ENCODE measurements around the gene GAS2L2.

Gene GAS2L2

GRCh38 chr17:35709874-35710273, 43.2 kb downstream of the GAS2L2 start:
- Histone ChIP-seq H3K36me3 (ENCODE audit: control insufficient read depth in 1 of 2, insufficient read depth in 2 of 2, low read depth in 1 of 2, low read length in 2 of 2) (peaks cover 4 to 43% of the 10 kb centered on the region in 2 experiments), H3K27me3 (ENCODE audit: control insufficient read depth in 1 of 2, insufficient read depth in 1 of 2, low read length in 2 of 2) (no peaks in the 10 kb centered on the region), H2AK5ac (ENCODE audit: low read length, severe bottlenecking) (no peak overlapping the region), H2BK120ac (ENCODE audit: low read depth, low read length) (no peak overlapping the region), H2BK12ac (ENCODE audit: low read length in 2 of 2) (no peak overlapping the region), H2AFZ (ENCODE audit: low read depth, low read length) (no peak overlapping the region), H3K14ac (ENCODE audit: low read length in 2 of 2) (no peak overlapping the region), H3K27ac (ENCODE audit: low read length, poor library complexity, severe bottlenecking) (no peak overlapping the region), H2BK5ac (ENCODE audit: low read depth, low read length, poor library complexity, severe bottlenecking) (no peak overlapping the region), H3K18ac (ENCODE audit: low read depth in 1 of 2, low read length in 2 of 2) (no peak overlapping the region), H3K9ac (ENCODE audit: low read length) (no peak overlapping the region), H3K9me3 (ENCODE audit: control insufficient read depth, low read length) (no peaks in the 10 kb centered on the region), H4K91ac (ENCODE audit: low read length) (no peak overlapping the region), H4K8ac (ENCODE audit: low read length) (no peak overlapping the region), H3K4ac (ENCODE audit: low read depth in 1 of 2, low read length in 2 of 2) (no peak overlapping the region), H2BK15ac (ENCODE audit: low read depth, poor library complexity, severe bottlenecking) (no peak overlapping the region), H3K4me1 (ENCODE audit: control insufficient read depth, insufficient read depth, low read depth, low read length) (peaks cover 2% of the 10 kb centered on the region), H3K4me2 (ENCODE audit: low read length, poor library complexity, severe bottlenecking) (no peak overlapping the region), H3K4me3 (ENCODE audit: insufficient read depth in 1 of 2, low read depth in 1 of 2, low read length in 2 of 2) (no peak overlapping the region), H3K79me1 (replicated peaks; ENCODE audit: low read length, poor library complexity, severe bottlenecking) (peaks cover 18% of the 10 kb centered on the region), H3K23ac (ENCODE audit: low read length in 2 of 2) (no peak overlapping the region)
- 96% methylated on average over 2 of the region's 3 CpGs for WGBS
- DNase-seq: peak; percentile 29

- H3K4me2 ChIP-seq (ENCODE audit: low read length, poor library complexity, severe bottlenecking): no peak overlapping the region
- no peak overlapping the region for H2AFZ ChIP-seq (ENCODE audit: low read depth, low read length)
- H3K23ac ChIP-seq (ENCODE audit: low read length in 2 of 2): no peak overlapping the region
- DNase-seq: no peak
- H2BK120ac ChIP-seq (ENCODE audit: low read depth, low read length): no peak overlapping the region
- no peaks in the 10 kb centered on the region for H3K27me3 ChIP-seq (ENCODE audit: control insufficient read depth in 1 of 2, insufficient read depth in 1 of 2, low read length in 2 of 2)
- H4K91ac ChIP-seq (ENCODE audit: low read length): no peak overlapping the region
- H3K18ac ChIP-seq (ENCODE audit: low read depth in 1 of 2, low read length in 2 of 2): no peak overlapping the region
- H3K79me1 ChIP-seq (replicated peaks; ENCODE audit: low read length, poor library complexity, severe bottlenecking): peaks cover 16% of the 10 kb centered on the region
- no peak overlapping the region for H3K4ac ChIP-seq (ENCODE audit: low read depth in 1 of 2, low read length in 2 of 2)
- no peak overlapping the region for H3K27ac ChIP-seq (ENCODE audit: low read length, poor library complexity, severe bottlenecking)
- H2AK5ac ChIP-seq (ENCODE audit: low read length, severe bottlenecking): no peak overlapping the region
- H3K14ac ChIP-seq (ENCODE audit: low read length in 2 of 2): no peak overlapping the region
- H3K9me3 ChIP-seq (ENCODE audit: control insufficient read depth, low read length): no peaks in the 10 kb centered on the region
- H2BK15ac ChIP-seq (ENCODE audit: low read depth, poor library complexity, severe bottlenecking): peak overlapping the region; percentile 12
- no peak overlapping the region for H3K9ac ChIP-seq (ENCODE audit: low read length)
- peaks cover 4 to 35% of the 10 kb centered on the region in 2 experiments for H3K36me3 ChIP-seq (ENCODE audit: control insufficient read depth in 1 of 2, insufficient read depth in 2 of 2, low read depth in 1 of 2, low read length in 2 of 2)
- peaks cover 2% of the 10 kb centered on the region for H3K4me1 ChIP-seq (ENCODE audit: control insufficient read depth, insufficient read depth, low read depth, low read length)
- no peak overlapping the region for H2BK12ac ChIP-seq (ENCODE audit: low read length in 2 of 2)
- WGBS: 100% methylated on average over 3 of the region's 3 CpGs
- H3K4me3 ChIP-seq (ENCODE audit: insufficient read depth in 1 of 2, low read depth in 1 of 2, low read length in 2 of 2): no peak overlapping the region
- no peak overlapping the region for H2BK5ac ChIP-seq (ENCODE audit: low read depth, low read length, poor library complexity, severe bottlenecking)
- H4K8ac ChIP-seq (ENCODE audit: low read length): no peak overlapping the region
Observed at GRCh38 chr17:35708951-35709350, 44.1 kb downstream of the GAS2L2 start.

- peaks cover 17% of the 10 kb centered on the region for H3K79me1 ChIP-seq (replicated peaks; ENCODE audit: low read length, poor library complexity, severe bottlenecking)
- H4K91ac ChIP-seq (ENCODE audit: low read length): no peak overlapping the region
- H3K4me2 ChIP-seq (ENCODE audit: low read length, poor library complexity, severe bottlenecking): no peak overlapping the region
- H3K4me3 ChIP-seq (ENCODE audit: insufficient read depth in 1 of 2, low read depth in 1 of 2, low read length in 2 of 2): no peak overlapping the region
- WGBS: 88% methylated on average over 3 of the region's 3 CpGs
- no peak overlapping the region for H3K18ac ChIP-seq (ENCODE audit: low read depth in 1 of 2, low read length in 2 of 2)
- H2BK5ac ChIP-seq (ENCODE audit: low read depth, low read length, poor library complexity, severe bottlenecking): no peak overlapping the region
- H2BK15ac ChIP-seq (ENCODE audit: low read depth, poor library complexity, severe bottlenecking): no peak overlapping the region
- H2BK120ac ChIP-seq (ENCODE audit: low read depth, low read length): no peak overlapping the region
- H2BK12ac ChIP-seq (ENCODE audit: low read length in 2 of 2): no peak overlapping the region
- no peak overlapping the region for H3K9ac ChIP-seq (ENCODE audit: low read length)
- no peak overlapping the region for H3K27ac ChIP-seq (ENCODE audit: low read length, poor library complexity, severe bottlenecking)
- H2AFZ ChIP-seq (ENCODE audit: low read depth, low read length): no peak overlapping the region
- H3K14ac ChIP-seq (ENCODE audit: low read length in 2 of 2): no peak overlapping the region
- H3K4ac ChIP-seq (ENCODE audit: low read depth in 1 of 2, low read length in 2 of 2): no peak overlapping the region
- peaks cover 2% of the 10 kb centered on the region for H3K4me1 ChIP-seq (ENCODE audit: control insufficient read depth, insufficient read depth, low read depth, low read length)
- H3K36me3 ChIP-seq (ENCODE audit: control insufficient read depth in 1 of 2, insufficient read depth in 2 of 2, low read depth in 1 of 2, low read length in 2 of 2): peaks cover 4 to 34% of the 10 kb centered on the region in 2 experiments
- H2AK5ac ChIP-seq (ENCODE audit: low read length, severe bottlenecking): no peak overlapping the region
- H3K27me3 ChIP-seq (ENCODE audit: control insufficient read depth in 1 of 2, insufficient read depth in 1 of 2, low read length in 2 of 2): no peaks in the 10 kb centered on the region
- peak; percentile 29 for DNase-seq
- no peaks in the 10 kb centered on the region for H3K9me3 ChIP-seq (ENCODE audit: control insufficient read depth, low read length)
- no peak overlapping the region for H3K23ac ChIP-seq (ENCODE audit: low read length in 2 of 2)
- H4K8ac ChIP-seq (ENCODE audit: low read length): no peak overlapping the region
Observed at GRCh38 chr17:35708149-35708548, 44.9 kb downstream of the GAS2L2 start.

- 93% methylated on average over 5 of the region's 5 CpGs for WGBS
- Histone ChIP-seq H2BK120ac (ENCODE audit: low read depth, low read length) (no peak overlapping the region), H3K4me3 (ENCODE audit: insufficient read depth in 1 of 2, low read depth in 1 of 2, low read length in 2 of 2) (no peak overlapping the region), H3K36me3 (ENCODE audit: control insufficient read depth in 1 of 2, insufficient read depth in 2 of 2, low read depth in 1 of 2, low read length in 2 of 2) (peaks cover 0 to 28% of the 10 kb centered on the region in 2 experiments), H3K9ac (ENCODE audit: low read length) (no peak overlapping the region), H2AK5ac (ENCODE audit: low read length, severe bottlenecking) (no peak overlapping the region), H3K27me3 (ENCODE audit: control insufficient read depth in 1 of 2, insufficient read depth in 1 of 2, low read length in 2 of 2) (no peaks in the 10 kb centered on the region), H3K18ac (ENCODE audit: low read depth in 1 of 2, low read length in 2 of 2) (no peak overlapping the region), H4K91ac (ENCODE audit: low read length) (no peak overlapping the region), H3K9me3 (ENCODE audit: control insufficient read depth, low read length) (no peaks in the 10 kb centered on the region), H2BK12ac (ENCODE audit: low read length in 2 of 2) (no peak overlapping the region), H2BK15ac (ENCODE audit: low read depth, poor library complexity, severe bottlenecking) (no peak overlapping the region), H3K4ac (ENCODE audit: low read depth in 1 of 2, low read length in 2 of 2) (no peak overlapping the region), H3K4me2 (ENCODE audit: low read length, poor library complexity, severe bottlenecking) (no peak overlapping the region), H3K27ac (ENCODE audit: low read length, poor library complexity, severe bottlenecking) (no peak overlapping the region), H3K79me1 (replicated peaks; ENCODE audit: low read length, poor library complexity, severe bottlenecking) (peaks cover 23% of the 10 kb centered on the region), H3K4me1 (ENCODE audit: control insufficient read depth, insufficient read depth, low read depth, low read length) (peaks cover 2% of the 10 kb centered on the region), H2AFZ (ENCODE audit: low read depth, low read length) (no peak overlapping the region), H2BK5ac (ENCODE audit: low read depth, low read length, poor library complexity, severe bottlenecking) (no peak overlapping the region), H3K23ac (ENCODE audit: low read length in 2 of 2) (no peak overlapping the region), H4K8ac (ENCODE audit: low read length) (no peak overlapping the region), H3K14ac (ENCODE audit: low read length in 2 of 2) (no peak overlapping the region)
- no peak for DNase-seq
Observed at GRCh38 chr17:35705705-35706104, 47.3 kb downstream of the GAS2L2 start.

Measured in mesenchymal stem cell (in vitro differentiated cells and primary cell).